HepG2 (cell line): ENCODE measurements around the gene RIPK1. TPM values are rescaled to one million over a fixed set of nuclear protein-coding genes. Genes with fewer than 3 reads are reported as not detected.

Experiments used
- FOXM1 ChIP-seq: sonication (generic); formaldehyde crosslinking; IDR thresholded peaks from 2 replicates; pipeline ENCODE4 v1.5.0; 2020; ENCODE audit warnings: missing genetic modification reagents
- JDP2 ChIP-seq: sonication (generic); formaldehyde crosslinking; IDR thresholded peaks from 2 replicates; pipeline ENCODE4 v1.8.1; 2022; ENCODE audit warnings: missing genetic modification reagents, borderline replicate concordance
- KLF6 ChIP-seq: IDR thresholded peaks from 2 replicates; pipeline ENCODE4 v1.8.0; 2016; ENCODE audit warnings: missing biosample characterization, missing genetic modification reagents
- SMAD9 ChIP-seq: sonication (generic); formaldehyde crosslinking; IDR thresholded peaks from 2 replicates; pipeline ENCODE4 v1.5.1; 2020; ENCODE audit warnings: mild to moderate bottlenecking, missing genetic modification reagents
- SP1 ChIP-seq, 2 experiments: fragments of 450-650 bp in 1 of 2; sonication (generic) in 1 of 2; formaldehyde crosslinking in 1 of 2; IDR thresholded peaks; 2 replicates each; pipeline versions ENCODE4 v1.4.0 to v1.6.1; 2016 to 2020; ENCODE audit warnings: missing genetic modification reagents in 1 of 2
- SP140L ChIP-seq: sonication (generic); formaldehyde crosslinking; IDR thresholded peaks from 2 replicates; pipeline ENCODE4 v1.4.0; 2020; ENCODE audit warnings: missing genetic modification reagents, borderline replicate concordance
- ZNF235 ChIP-seq: sonication (generic); formaldehyde crosslinking; IDR thresholded peaks from 2 replicates; pipeline ENCODE4 v1.8.1; 2023; ENCODE audit warnings: mild to moderate bottlenecking, missing genetic modification reagents, borderline replicate concordance
- ZNF883 ChIP-seq: sonication (generic); formaldehyde crosslinking; IDR thresholded peaks from 2 replicates; pipeline ENCODE4 v1.5.1; 2020; ENCODE audit warnings: mild to moderate bottlenecking, missing genetic modification reagents; ENCODE audit errors: not compliant biosample characterization
- ZSCAN25 ChIP-seq: sonication (generic); formaldehyde crosslinking; IDR thresholded peaks from 2 replicates; pipeline ENCODE4 v1.8.0; 2022; ENCODE audit warnings: mild to moderate bottlenecking, missing genetic modification reagents
- ZSCAN29 ChIP-seq: sonication (generic); formaldehyde crosslinking; conservative IDR thresholded peaks from 2 replicates; pipeline ENCODE4 v1.4.0; 2020; ENCODE audit warnings: mild to moderate bottlenecking, missing genetic modification reagents
- polyA plus RNA-seq, 8 experiments: library from polyadenylated mRNA; depleted of rRNA in 3 of 8; stranded (reverse) in 7 of 8; unstranded in 1 of 8; fragments of >200 nt; fragmentation: Illumina TruSeq in 4 of 8; extraction: Trizol in 4 of 8; gene quantifications; 2 replicates each; pipeline versions ENCODE4 v1.2.1 to v1.2.3, GENCODE V29; 2011 to 2016; ENCODE audit warnings: low read depth in 4 of 8, missing spikeins in 1 of 8, mixed read lengths in 1 of 8; ENCODE audit not compliant: insufficient read depth in 1 of 8
- total RNA-seq, 5 experiments: library from RNA; depleted of rRNA; stranded (reverse); fragments of >200 nt; fragmentation: Illumina TruSeq; extraction: Trizol; gene quantifications; 2 replicates each; pipeline ENCODE4 v1.2.3, GENCODE V29; 2016; ENCODE audit warnings: low read depth in 1 of 5
- TF ChIP-seq, protein P1 (sequence below): sonication (generic); formaldehyde crosslinking; IDR thresholded peaks from 2 replicates; pipeline ENCODE4 v1.5.0; 2020; ENCODE audit warnings: missing genetic modification reagents
- TF ChIP-seq, protein P2 (sequence below): sonication (generic); formaldehyde crosslinking; IDR thresholded peaks from 2 replicates; pipeline ENCODE4 v1.4.0; 2020; ENCODE audit warnings: missing genetic modification reagents, borderline replicate concordance
- TF ChIP-seq, protein P3 (sequence below): sonication (generic); formaldehyde crosslinking; IDR thresholded peaks from 2 replicates; pipeline ENCODE4 v1.4.0; 2020; ENCODE audit warnings: missing genetic modification reagents
- TF ChIP-seq, protein P4 (sequence below): sonication (generic); formaldehyde crosslinking; IDR thresholded peaks from 2 replicates; pipeline ENCODE4 v1.4.0; 2020; ENCODE audit warnings: missing genetic modification reagents
- TF ChIP-seq, protein P5 (sequence below): fragments of 450-650 bp; IDR thresholded peaks from 2 replicates; pipeline ENCODE4 v1.6.1; 2016

The RIPK1 gene
- total and polyA plus RNA-seq, 2 of the 13 experiments (the other 11 are each of a cell fraction or from before 2014, with no cell fraction given), result 9.0 to 10.3 TPM

DNA sequence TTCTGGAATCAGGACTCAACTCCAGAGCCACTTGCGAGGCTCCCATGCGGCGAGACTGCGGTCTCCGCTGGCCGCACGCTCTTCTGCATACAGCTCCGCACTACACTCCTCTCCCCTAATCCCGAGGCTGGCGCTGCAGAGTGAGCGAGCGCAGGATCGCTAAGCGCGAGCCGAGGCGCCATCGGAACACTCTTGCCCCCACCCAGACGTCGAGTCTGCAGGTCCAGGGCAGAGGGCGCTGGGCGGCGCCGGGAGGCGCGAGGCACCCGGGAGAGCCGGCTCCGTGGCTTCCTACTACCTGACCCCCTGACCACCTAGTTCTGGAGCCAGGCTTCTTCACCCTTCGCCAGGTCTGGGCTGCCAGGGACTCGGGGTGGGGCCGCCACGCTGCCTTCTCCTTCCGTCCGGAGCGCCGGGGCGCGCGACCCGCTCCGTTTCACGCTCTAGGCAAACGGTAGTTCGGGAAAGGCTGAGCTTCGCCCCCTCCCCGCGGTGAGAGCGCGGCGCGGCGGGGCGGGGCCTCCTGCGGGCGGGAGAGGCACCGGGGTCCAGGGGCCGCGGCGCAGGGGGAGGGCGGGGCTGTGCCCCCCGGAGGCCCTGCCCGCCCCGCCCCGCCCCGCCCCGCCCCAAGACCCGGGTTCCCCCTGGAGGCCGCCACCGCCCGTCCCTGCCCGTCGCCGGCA lies 94.4 kb downstream of the RIPK1 start (continued):
- TF ChIP-seq, protein P1, sequence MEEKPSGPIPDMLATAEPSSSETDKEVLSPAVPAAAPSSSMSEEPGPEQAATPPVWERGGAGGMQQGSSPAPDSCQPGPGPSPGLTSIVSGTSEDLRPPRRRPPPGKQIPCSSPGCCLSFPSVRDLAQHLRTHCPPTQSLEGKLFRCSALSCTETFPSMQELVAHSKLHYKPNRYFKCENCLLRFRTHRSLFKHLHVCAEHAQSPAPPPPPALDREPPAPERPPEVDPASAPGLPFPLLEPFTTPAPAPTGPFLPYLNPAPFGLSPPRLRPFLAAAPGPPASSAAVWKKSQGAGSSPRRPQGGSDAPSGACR (CRISPR knock-in tag), result no peak; the same call in none of the 2 replicates
- TF ChIP-seq ZNF235 (CRISPR knock-in tag) (peak; percentile 86; the same call in 1 of the 2 replicates), FOXM1 (no peak), KLF6 (peak; percentile 92), SP140L (CRISPR knock-in tag) (0 out of 2 replicates have a peak, but pooled peaks have one; percentile 37), SMAD9 (CRISPR knock-in tag) (peak; percentile 82; the same call in 1 of the 2 replicates), JDP2 (CRISPR knock-in tag) (no peak), ZNF883 (CRISPR knock-in tag) (peak; percentile 82), ZSCAN25 (peak; percentile 74), ZSCAN29 (CRISPR knock-in tag) (no peak; the same call in 1 of the 2 replicates), SP1 (IDR thresholded peaks at IDR 0.05) (no peak), SP1 (CRISPR knock-in tag; IDR thresholded peaks at IDR 0.05) (peak; percentile 80)
- TF ChIP-seq, protein P2, sequence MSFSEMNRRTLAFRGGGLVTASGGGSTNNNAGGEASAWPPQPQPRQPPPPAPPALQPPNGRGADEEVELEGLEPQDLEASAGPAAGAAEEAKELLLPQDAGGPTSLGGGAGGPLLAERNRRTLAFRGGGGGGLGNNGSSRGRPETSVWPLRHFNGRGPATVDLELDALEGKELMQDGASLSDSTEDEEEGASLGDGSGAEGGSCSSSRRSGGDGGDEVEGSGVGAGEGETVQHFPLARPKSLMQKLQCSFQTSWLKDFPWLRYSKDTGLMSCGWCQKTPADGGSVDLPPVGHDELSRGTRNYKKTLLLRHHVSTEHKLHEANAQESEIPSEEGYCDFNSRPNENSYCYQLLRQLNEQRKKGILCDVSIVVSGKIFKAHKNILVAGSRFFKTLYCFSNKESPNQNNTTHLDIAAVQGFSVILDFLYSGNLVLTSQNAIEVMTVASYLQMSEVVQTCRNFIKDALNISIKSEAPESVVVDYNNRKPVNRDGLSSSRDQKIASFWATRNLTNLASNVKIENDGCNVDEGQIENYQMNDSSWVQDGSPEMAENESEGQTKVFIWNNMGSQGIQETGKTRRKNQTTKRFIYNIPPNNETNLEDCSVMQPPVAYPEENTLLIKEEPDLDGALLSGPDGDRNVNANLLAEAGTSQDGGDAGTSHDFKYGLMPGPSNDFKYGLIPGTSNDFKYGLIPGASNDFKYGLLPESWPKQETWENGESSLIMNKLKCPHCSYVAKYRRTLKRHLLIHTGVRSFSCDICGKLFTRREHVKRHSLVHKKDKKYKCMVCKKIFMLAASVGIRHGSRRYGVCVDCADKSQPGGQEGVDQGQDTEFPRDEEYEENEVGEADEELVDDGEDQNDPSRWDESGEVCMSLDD, result no peak
- TF ChIP-seq, protein P3, sequence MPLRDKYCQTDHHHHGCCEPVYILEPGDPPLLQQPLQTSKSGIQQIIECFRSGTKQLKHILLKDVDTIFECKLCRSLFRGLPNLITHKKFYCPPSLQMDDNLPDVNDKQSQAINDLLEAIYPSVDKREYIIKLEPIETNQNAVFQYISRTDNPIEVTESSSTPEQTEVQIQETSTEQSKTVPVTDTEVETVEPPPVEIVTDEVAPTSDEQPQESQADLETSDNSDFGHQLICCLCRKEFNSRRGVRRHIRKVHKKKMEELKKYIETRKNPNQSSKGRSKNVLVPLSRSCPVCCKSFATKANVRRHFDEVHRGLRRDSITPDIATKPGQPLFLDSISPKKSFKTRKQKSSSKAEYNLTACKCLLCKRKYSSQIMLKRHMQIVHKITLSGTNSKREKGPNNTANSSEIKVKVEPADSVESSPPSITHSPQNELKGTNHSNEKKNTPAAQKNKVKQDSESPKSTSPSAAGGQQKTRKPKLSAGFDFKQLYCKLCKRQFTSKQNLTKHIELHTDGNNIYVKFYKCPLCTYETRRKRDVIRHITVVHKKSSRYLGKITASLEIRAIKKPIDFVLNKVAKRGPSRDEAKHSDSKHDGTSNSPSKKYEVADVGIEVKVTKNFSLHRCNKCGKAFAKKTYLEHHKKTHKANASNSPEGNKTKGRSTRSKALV (CRISPR knock-in tag), result peak; percentile 95
- TF ChIP-seq, protein P4, sequence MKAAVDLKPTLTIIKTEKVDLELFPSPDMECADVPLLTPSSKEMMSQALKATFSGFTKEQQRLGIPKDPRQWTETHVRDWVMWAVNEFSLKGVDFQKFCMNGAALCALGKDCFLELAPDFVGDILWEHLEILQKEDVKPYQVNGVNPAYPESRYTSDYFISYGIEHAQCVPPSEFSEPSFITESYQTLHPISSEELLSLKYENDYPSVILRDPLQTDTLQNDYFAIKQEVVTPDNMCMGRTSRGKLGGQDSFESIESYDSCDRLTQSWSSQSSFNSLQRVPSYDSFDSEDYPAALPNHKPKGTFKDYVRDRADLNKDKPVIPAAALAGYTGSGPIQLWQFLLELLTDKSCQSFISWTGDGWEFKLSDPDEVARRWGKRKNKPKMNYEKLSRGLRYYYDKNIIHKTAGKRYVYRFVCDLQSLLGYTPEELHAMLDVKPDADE (CRISPR knock-in tag), result 0 out of 2 replicates have a peak, but pooled peaks have one; percentile 24
- TF ChIP-seq, protein P5, sequence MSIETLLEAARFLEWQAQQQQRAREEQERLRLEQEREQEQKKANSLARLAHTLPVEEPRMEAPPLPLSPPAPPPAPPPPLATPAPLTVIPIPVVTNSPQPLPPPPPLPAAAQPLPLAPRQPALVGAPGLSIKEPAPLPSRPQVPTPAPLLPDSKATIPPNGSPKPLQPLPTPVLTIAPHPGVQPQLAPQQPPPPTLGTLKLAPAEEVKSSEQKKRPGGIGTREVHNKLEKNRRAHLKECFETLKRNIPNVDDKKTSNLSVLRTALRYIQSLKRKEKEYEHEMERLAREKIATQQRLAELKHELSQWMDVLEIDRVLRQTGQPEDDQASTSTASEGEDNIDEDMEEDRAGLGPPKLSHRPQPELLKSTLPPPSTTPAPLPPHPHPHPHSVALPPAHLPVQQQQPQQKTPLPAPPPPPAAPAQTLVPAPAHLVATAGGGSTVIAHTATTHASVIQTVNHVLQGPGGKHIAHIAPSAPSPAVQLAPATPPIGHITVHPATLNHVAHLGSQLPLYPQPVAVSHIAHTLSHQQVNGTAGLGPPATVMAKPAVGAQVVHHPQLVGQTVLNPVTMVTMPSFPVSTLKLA, result no peak
